Stomach (tissue), 4 donors: ENCODE data around the gene RSL24D1.

ENCODE experiments used
- POLR2AphosphoS5 ChIP-seq, 3 donors: sonication (generic); formaldehyde crosslinking; IDR thresholded peaks; one replicate each; pipeline ENCODE4 v1.6.1; 2016; ENCODE audit warnings: antibody characterized with exemption in 3 of 3
- TF ChIP-seq, protein P1 (sequence below), 7 experiments: fragments of 450-650 bp in 4 of 7; fragments of 200-600 bp in 3 of 7; sonication (generic) in 3 of 7; IDR thresholded peaks; one replicate each; pipeline ENCODE4 v1.5.1; 2016 to 2019; ENCODE audit warnings: antibody characterized with exemption in 7 of 7, control low read depth in 2 of 7, mild to moderate bottlenecking in 1 of 7

DNA sequence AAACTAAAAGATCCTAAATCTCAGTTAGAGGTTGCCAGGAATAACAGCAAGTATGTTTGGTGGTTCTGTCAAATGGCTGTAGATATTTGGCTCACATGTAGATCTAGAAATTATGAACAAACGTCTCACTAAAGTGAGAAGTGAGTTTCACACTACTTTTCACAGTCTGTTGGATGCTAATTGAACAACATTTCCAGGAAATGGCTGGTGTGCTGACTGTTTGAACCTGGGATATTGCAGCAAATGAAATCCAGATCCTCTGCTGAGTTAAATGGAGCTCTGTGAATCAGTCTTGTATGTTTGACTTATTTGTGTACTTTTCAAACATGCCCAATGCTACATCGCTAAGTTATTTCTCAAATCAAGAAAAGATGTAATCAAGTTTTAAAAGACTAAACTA is 21.3 kb upstream of the RSL24D1 start:
- no peak for TF ChIP-seq POLR2AphosphoS5 (IDR thresholded peaks at IDR 0.05)
- TF ChIP-seq, protein P1, sequence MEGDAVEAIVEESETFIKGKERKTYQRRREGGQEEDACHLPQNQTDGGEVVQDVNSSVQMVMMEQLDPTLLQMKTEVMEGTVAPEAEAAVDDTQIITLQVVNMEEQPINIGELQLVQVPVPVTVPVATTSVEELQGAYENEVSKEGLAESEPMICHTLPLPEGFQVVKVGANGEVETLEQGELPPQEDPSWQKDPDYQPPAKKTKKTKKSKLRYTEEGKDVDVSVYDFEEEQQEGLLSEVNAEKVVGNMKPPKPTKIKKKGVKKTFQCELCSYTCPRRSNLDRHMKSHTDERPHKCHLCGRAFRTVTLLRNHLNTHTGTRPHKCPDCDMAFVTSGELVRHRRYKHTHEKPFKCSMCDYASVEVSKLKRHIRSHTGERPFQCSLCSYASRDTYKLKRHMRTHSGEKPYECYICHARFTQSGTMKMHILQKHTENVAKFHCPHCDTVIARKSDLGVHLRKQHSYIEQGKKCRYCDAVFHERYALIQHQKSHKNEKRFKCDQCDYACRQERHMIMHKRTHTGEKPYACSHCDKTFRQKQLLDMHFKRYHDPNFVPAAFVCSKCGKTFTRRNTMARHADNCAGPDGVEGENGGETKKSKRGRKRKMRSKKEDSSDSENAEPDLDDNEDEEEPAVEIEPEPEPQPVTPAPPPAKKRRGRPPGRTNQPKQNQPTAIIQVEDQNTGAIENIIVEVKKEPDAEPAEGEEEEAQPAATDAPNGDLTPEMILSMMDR (IDR thresholded peaks at IDR 0.05), result no peak
